Measurements from ENCODE around the gene MRPS10. TPM values are rescaled to one million over a fixed set of nuclear protein-coding genes. Genes with fewer than 3 reads are reported as not detected.

MRPS10 gene
- polyA plus RNA-seq, 1 of the 3 experiments (the other 2 are of a cell fraction): 29.8 TPM

- Histone ChIP-seq H3K4me1 (ENCODE audit: control insufficient read depth in 1 of 2, insufficient read depth in 2 of 2, low read depth in 1 of 2, low read length in 1 of 2) (no peaks in the 10 kb centered on the region), H3K4me3 (ENCODE audit: low read depth in 2 of 2, low read length in 1 of 2) (no peak overlapping the region), H3K36me3 (replicated peaks in 1 of 2; ENCODE audit: control insufficient read depth in 1 of 2, insufficient read depth in 2 of 2, low read length in 1 of 2) (peaks cover 21 to 28% of the 10 kb centered on the region in 2 experiments), H3K9ac (no peak overlapping the region), H3K4me2 (no peak overlapping the region), H3F3A (replicated peaks; ENCODE audit: insufficient read depth) (no peaks in the 10 kb centered on the region), H3K79me2 (ENCODE audit: insufficient read depth) (no peaks in the 10 kb centered on the region; the same call in 1 of the 2 replicates), H3K9me2 (no peaks in the 10 kb centered on the region), H3K9me3 (no peaks in the 10 kb centered on the region), H2AFZ (ENCODE audit: low read depth) (no peak overlapping the region), H3K27me3 (ENCODE audit: insufficient read depth) (no peaks in the 10 kb centered on the region), H4K20me1 (ENCODE audit: insufficient read depth) (no peaks in the 10 kb centered on the region), H3K27ac (ENCODE audit: low read depth in 2 of 2, low read length in 1 of 2) (no peak overlapping the region)
- no peak for DNase-seq
- ChIA-PET POLR2A (no interaction called here), CTCF (interaction anchor here (1.0 to 1.7 kb wide), 2 partner anchors 25 to 308 kb away, joined by 3 to 7 read pairs; no protein-coding TSS in a partner anchor)
- no peak for TF ChIP-seq GATA2 (CRISPR knock-in tag; IDR thresholded peaks at IDR 0.05)
- no peak for TF ChIP-seq PBX3 (IDR thresholded peaks at IDR 0.05)
- TF ChIP-seq CTCF (IDR thresholded peaks at IDR 0.05): no peak
- TF ChIP-seq FOXJ3 (CRISPR knock-in tag; IDR thresholded peaks at IDR 0.05): no peak
- TF ChIP-seq RAD21 (IDR thresholded peaks at IDR 0.05; ENCODE audit: low read length): no peak
- TF ChIP-seq EP300 (IDR thresholded peaks at IDR 0.05; ENCODE audit: borderline replicate concordance in 1 of 2, low read depth in 1 of 2, low read length in 1 of 2): no peak
- no peak for TF ChIP-seq MEF2A (IDR thresholded peaks at IDR 0.05; ENCODE audit: borderline replicate concordance, low read depth)
- TF ChIP-seq YY1 (IDR thresholded peaks at IDR 0.05; ENCODE audit: low read depth): no peak
- no peak for TF ChIP-seq USF1 (IDR thresholded peaks at IDR 0.05; ENCODE audit: borderline replicate concordance, low read depth)
- TF ChIP-seq JUND (IDR thresholded peaks at IDR 0.05): no peak
- no peak for TF ChIP-seq MAX (IDR thresholded peaks at IDR 0.05; ENCODE audit: low read depth)
- TF ChIP-seq POLR2AphosphoS5 (IDR thresholded peaks at IDR 0.05; ENCODE audit: low read depth, low read length): no peak
- no peak for TF ChIP-seq ZBTB33 (IDR thresholded peaks at IDR 0.05; ENCODE audit: borderline replicate concordance, low read depth)
- TF ChIP-seq CHD2 (IDR thresholded peaks at IDR 0.05; ENCODE audit: low read length, partially characterized antibody): no peak
- no peak for TF ChIP-seq USF2 (IDR thresholded peaks at IDR 0.05; ENCODE audit: borderline replicate concordance, low read depth, low read length)
- TF ChIP-seq NFIC (IDR thresholded peaks at IDR 0.05; ENCODE audit: borderline replicate concordance): no peak
- 89% methylated on average over 5 of the region's 5 CpGs for WGBS (ENCODE audit: low lambda C conversion rate)
Measured at GRCh38 chr6:42239333-42239732, 21.7 kb upstream of the MRPS10 start.

Measured in SK-N-SH (cell line).